Spleen (tissue), 11 donors: ENCODE data around the gene MICAL2. TPM values are rescaled to one million over a fixed set of nuclear protein-coding genes. Genes with fewer than 3 reads are reported as not detected.

Source experiments
- DNase-seq: peaks from one replicate; pipeline ENCODE4 v3.0.0-alpha.2; 2020
- H3K27ac ChIP-seq, 8 donors: fragments of 200-600 bp; sonication (generic) in 7 of 8; 1 replicate in 4 of 8; 2 replicates in 4 of 8; pipeline versions ENCODE4 v1.5.0 to v1.8.0; 2016 to 2021; ENCODE audit warnings: inconsistent platforms in 4 of 8, mild to moderate bottlenecking in 4 of 8, moderate library complexity in 1 of 8
- H3K27me3 ChIP-seq, 7 donors: fragments of 200-600 bp; sonication (generic) in 6 of 7; replicated peaks in 1 of 7; 1 replicate in 4 of 7; 2 replicates in 3 of 7; pipeline versions ENCODE4 v1.5.0 to v1.8.0; 2016 to 2021; ENCODE audit warnings: inconsistent platforms in 3 of 7, mild to moderate bottlenecking in 1 of 7
- H3K36me3 ChIP-seq, 6 donors: fragments of 200-600 bp; sonication (generic) in 5 of 6; 1 replicate in 4 of 6; 2 replicates in 2 of 6; pipeline versions ENCODE4 v1.5.0 to v1.8.0; 2016 to 2021; ENCODE audit warnings: inconsistent platforms in 2 of 6
- H3K4me1 ChIP-seq, 6 donors: fragments of 200-600 bp; sonication (generic) in 5 of 6; 1 replicate in 3 of 6; 2 replicates in 3 of 6; pipeline versions ENCODE4 v1.5.0 to v1.8.0; 2016 to 2021; ENCODE audit warnings: inconsistent platforms in 3 of 6
- H3K4me3 ChIP-seq, 8 donors: fragments of 200-600 bp; sonication (generic) in 7 of 8; 1 replicate in 4 of 8; 2 replicates in 4 of 8; pipeline versions ENCODE4 v1.5.0 to v1.8.0; 2016 to 2021; ENCODE audit warnings: inconsistent platforms in 4 of 8, mild to moderate bottlenecking in 4 of 8, moderate library complexity in 2 of 8
- H3K9me3 ChIP-seq, 8 donors: fragments of 200-600 bp; sonication (generic) in 7 of 8; 1 replicate in 4 of 8; 2 replicates in 4 of 8; pipeline versions ENCODE4 v1.5.0 to v1.8.0; 2016 to 2021; ENCODE audit warnings: inconsistent platforms in 4 of 8
- POLR2A ChIP-seq, 3 donors: fragments of 450-650 bp; IDR thresholded peaks; one replicate each; pipeline ENCODE4 v1.5.1; 2017; ENCODE audit warnings: antibody characterized with exemption in 3 of 3, mild to moderate bottlenecking in 1 of 3
- POLR2AphosphoS5 ChIP-seq, 3 donors: sonication (generic); formaldehyde crosslinking; IDR thresholded peaks; one replicate each; pipeline ENCODE4 v1.5.1; 2017; ENCODE audit warnings: antibody characterized with exemption in 3 of 3
- WGBS, 5 donors: extraction: QIAGEN DNeasy Blood & Tissue Kit in 3 of 5; methylation state at CpG; one replicate each; pipeline versions ENCODE4 v1.1.5 to v1.1.7; 2013 to 2018; 5-methylcytosine and 5-hydroxymethylcytosine counted together
- intact Hi-C: fragments of 100-400 bp; cut with DNase I; formaldehyde crosslinking; loops from one replicate; pipeline ENCODE4 v1.15.0; 2023; ENCODE audit warnings: low total_unique reads
- polyA plus RNA-seq, 3 donors: library from polyadenylated mRNA; stranded (reverse); fragments of 200-250 nt; gene quantifications; one replicate each; pipeline ENCODE4 v1.2.1, GENCODE V29; 2013
- total RNA-seq, 7 donors: library from RNA; depleted of rRNA in 3 of 7; stranded (reverse); fragments of >200 nt in 3 of 7; fragmentation: NEBNext Ultra II Directional in 4 of 7; extraction: Animal tissue kit (Norgen Biotek cat#: 25700) in 4 of 7; gene quantifications; one replicate each; pipeline versions ENCODE4 v1.1.0 to v1.2.1, GENCODE V29; 2016 to 2021
- TF ChIP-seq, protein P1 (sequence below), 11 experiments: fragments of 200-600 bp in 7 of 11; fragments of 450-650 bp in 4 of 11; sonication (generic) in 4 of 11; IDR thresholded peaks in 8 of 11; conservative IDR thresholded peaks in 3 of 11; 1 replicate in 7 of 11; 2 replicates in 4 of 11; pipeline versions ENCODE4 v1.4.0 to v1.8.0; 2016 to 2021; ENCODE audit warnings: antibody characterized with exemption in 11 of 11, inconsistent platforms in 4 of 11, mild to moderate bottlenecking in 1 of 11
- donor health status: healthy with polysubstance abuse.
- donor health status: DM: no; HTN: no; CAD: no; lungs with moderate emphysema.
- donor health status: DM: no; HTN: no; CAD: no.
- donor health status: Bipolar disorder and iron deficiency.
- donor health status: healthy.
- donor health status: DM: no; HTN: no; CAD: no.
- donor health status: DM: yes; HTN: yes; CAD: no.

Gene MICAL2
- total and polyA plus RNA-seq, 10 donors, result 1.9 to 50.8 (median 32.3) TPM

- Histone ChIP-seq H3K4me3 (no peak overlapping the region), H3K36me3 (no peaks in the 10 kb centered on the region), H3K4me1 (peaks cover 0 to 31% (median 4%) of the 10 kb centered on the region in 6 donors), H3K9me3 (peaks cover 0 to 4% (median 0%) of the 10 kb centered on the region in 8 donors), H3K27ac (no peak overlapping the region), H3K27me3 (no peaks in the 10 kb centered on the region)
- TF ChIP-seq, protein P1, sequence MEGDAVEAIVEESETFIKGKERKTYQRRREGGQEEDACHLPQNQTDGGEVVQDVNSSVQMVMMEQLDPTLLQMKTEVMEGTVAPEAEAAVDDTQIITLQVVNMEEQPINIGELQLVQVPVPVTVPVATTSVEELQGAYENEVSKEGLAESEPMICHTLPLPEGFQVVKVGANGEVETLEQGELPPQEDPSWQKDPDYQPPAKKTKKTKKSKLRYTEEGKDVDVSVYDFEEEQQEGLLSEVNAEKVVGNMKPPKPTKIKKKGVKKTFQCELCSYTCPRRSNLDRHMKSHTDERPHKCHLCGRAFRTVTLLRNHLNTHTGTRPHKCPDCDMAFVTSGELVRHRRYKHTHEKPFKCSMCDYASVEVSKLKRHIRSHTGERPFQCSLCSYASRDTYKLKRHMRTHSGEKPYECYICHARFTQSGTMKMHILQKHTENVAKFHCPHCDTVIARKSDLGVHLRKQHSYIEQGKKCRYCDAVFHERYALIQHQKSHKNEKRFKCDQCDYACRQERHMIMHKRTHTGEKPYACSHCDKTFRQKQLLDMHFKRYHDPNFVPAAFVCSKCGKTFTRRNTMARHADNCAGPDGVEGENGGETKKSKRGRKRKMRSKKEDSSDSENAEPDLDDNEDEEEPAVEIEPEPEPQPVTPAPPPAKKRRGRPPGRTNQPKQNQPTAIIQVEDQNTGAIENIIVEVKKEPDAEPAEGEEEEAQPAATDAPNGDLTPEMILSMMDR (IDR thresholded peaks at IDR 0.05 in 8 of 11, conservative IDR thresholded peaks at IDR 0.05 in 3 of 11), result no peak
- no peak for TF ChIP-seq POLR2A (IDR thresholded peaks at IDR 0.05)
- no peak for TF ChIP-seq POLR2AphosphoS5 (IDR thresholded peaks at IDR 0.05)
- WGBS, 5 donors, result 61 to 84% (median 65%) methylated on average over 5 of the region's 5 CpGs
- intact Hi-C loops, result no loop called here
- DNase-seq, result no peak
Observed at GRCh38 chr11:12170984-12171383, 60.6 kb downstream of the MICAL2 start.

GRCh38 chr11:12171921-12172320 lies 61.5 kb downstream of the MICAL2 start:
- H3K4me1 ChIP-seq, result peaks cover 0 to 30% (median 4%) of the 10 kb centered on the region in 6 donors
- no peaks in the 10 kb centered on the region for H3K27me3 ChIP-seq
- H3K36me3 ChIP-seq, result no peaks in the 10 kb centered on the region
- 94 to 99% (median 96%) methylated on average over 3 of the region's 3 CpGs for WGBS, 5 donors
- TF ChIP-seq, protein P1 (IDR thresholded peaks at IDR 0.05 in 8 of 11, conservative IDR thresholded peaks at IDR 0.05 in 3 of 11), result no peak
- TF ChIP-seq POLR2AphosphoS5 (IDR thresholded peaks at IDR 0.05) (no peak), POLR2A (IDR thresholded peaks at IDR 0.05) (no peak)
- H3K4me3 ChIP-seq, result no peak overlapping the region
- no peak overlapping the region for H3K27ac ChIP-seq
- intact Hi-C loops, result no loop called here
- no peak for DNase-seq
- peaks cover 0 to 4% (median 0%) of the 10 kb centered on the region in 8 donors for H3K9me3 ChIP-seq

DNA sequence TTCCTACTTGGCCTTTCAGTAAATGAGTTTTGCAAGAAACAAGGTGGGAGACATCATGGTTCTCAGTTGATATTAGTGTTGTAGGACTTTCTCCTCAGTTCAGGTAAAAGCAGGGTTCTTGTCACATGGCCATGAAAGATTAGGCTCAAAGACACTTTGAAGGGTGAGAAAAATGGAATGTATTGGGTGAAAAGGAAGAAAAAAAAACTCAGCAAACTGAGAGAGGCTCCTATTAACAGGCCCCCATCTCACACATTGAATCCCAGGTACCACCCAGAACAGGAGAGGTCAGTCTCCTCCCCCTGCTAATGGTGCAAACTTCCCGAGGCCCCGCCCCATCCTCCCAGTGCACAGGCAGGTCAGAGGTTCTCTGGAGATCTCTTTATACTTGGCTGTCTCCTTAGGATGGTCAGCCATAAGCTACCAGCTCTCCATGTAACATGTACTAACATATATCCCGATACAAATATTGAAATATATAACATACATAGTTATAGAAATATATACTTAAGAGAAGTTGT lies 62.2 kb downstream of the MICAL2 start:
- TF ChIP-seq POLR2AphosphoS5 (IDR thresholded peaks at IDR 0.05), result no peak
- TF ChIP-seq, protein P1 (IDR thresholded peaks at IDR 0.05 in 8 of 11, conservative IDR thresholded peaks at IDR 0.05 in 3 of 11), result no peak
- TF ChIP-seq POLR2A (IDR thresholded peaks at IDR 0.05), result no peak
- H3K36me3 ChIP-seq, result no peaks in the 10 kb centered on the region
- 80 to 95% (median 86%) methylated on average over 3 of the region's 3 CpGs for WGBS, 5 donors
- peaks cover 0 to 4% (median 0%) of the 10 kb centered on the region in 8 donors for H3K9me3 ChIP-seq
- peaks cover 0 to 24% (median 2%) of the 10 kb centered on the region in 6 donors for H3K4me1 ChIP-seq
- no peaks in the 10 kb centered on the region for H3K27me3 ChIP-seq
- H3K4me3 ChIP-seq, result no peak overlapping the region
- intact Hi-C loops, result no loop called here
- H3K27ac ChIP-seq, result no peak overlapping the region
- DNase-seq, result no peak

DNA sequence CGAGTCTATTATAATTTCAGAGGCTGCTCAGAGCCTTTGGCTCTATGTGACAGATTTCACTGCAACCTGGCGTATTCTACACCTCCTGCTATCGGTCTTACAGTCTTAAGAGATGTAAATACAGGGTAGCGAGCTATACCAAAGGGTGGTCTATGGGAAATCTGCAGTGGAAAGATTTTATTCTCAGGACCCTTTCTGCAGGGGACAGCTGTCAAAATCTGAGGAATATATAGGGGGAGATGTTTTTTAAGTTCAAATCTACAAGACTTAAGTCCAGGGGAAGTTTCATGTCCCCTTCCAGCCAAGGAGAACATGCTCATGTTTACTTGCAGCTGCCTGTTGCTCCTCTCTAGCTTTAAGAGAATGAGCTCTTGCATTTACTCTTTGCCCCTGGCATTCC lies 62.7 kb downstream of the MICAL2 start:
- no peaks in the 10 kb centered on the region for H3K27me3 ChIP-seq
- no peaks in the 10 kb centered on the region for H3K36me3 ChIP-seq
- H3K4me1 ChIP-seq, result peaks cover 0 to 21% (median 1%) of the 10 kb centered on the region in 6 donors
- no peak for TF ChIP-seq POLR2AphosphoS5 (IDR thresholded peaks at IDR 0.05)
- TF ChIP-seq POLR2A (IDR thresholded peaks at IDR 0.05), result no peak
- TF ChIP-seq, protein P1 (IDR thresholded peaks at IDR 0.05 in 8 of 11, conservative IDR thresholded peaks at IDR 0.05 in 3 of 11), result no peak
- intact Hi-C loops, result no loop called here
- H3K4me3 ChIP-seq, result no peak overlapping the region
- H3K27ac ChIP-seq, result no peak overlapping the region
- H3K9me3 ChIP-seq, result peaks cover 0 to 4% (median 0%) of the 10 kb centered on the region in 8 donors
- no peak for DNase-seq
- WGBS, 5 donors, result 86 to 95% (median 91%) methylated on average over 4 of the region's 4 CpGs
